H1 (cell line): Measurements from ENCODE around the gene LBP. TPM values are rescaled to one million over a fixed set of nuclear protein-coding genes. Genes with fewer than 3 reads are reported as not detected.

Experiments used
- CTCF ChIA-PET: fragments of 300-600 bp; sonication (Branson Sonifier 250); formaldehyde crosslinking; loops from one replicate; lab custom pipeline; 2021; ENCODE audit not compliant: partially characterized antibody; lab: Charles Lee
- POLR2A ChIA-PET: fragments of 300-600 bp; sonication (Branson Sonifier 250); formaldehyde crosslinking; loops from one replicate; lab custom pipeline; 2021; ENCODE audit warnings: inconsistent platforms; ENCODE audit not compliant: partially characterized antibody; lab: Charles Lee
- DNase-seq, 2 experiments: peaks; one replicate each; pipeline versions ENCODE4 v3.0.0 to v3.0.0-alpha.2; 2010 to 2022; ENCODE audit warnings: low spot score in 2 of 2, low read depth in 1 of 2, mixed read lengths in 1 of 2
- FAIRE-seq: peaks from 2 replicates; lab custom pipeline; 2011; peaks lifted over from hg19 to GRCh38; lab: Jason Lieb, UNC
- H2AFZ ChIP-seq: 2 replicates; pipeline ENCODE4 v1.8.1; 2012; ENCODE audit warnings: low read length, inconsistent platforms
- H2AK5ac ChIP-seq: 2 replicates; pipeline ENCODE4 v1.6.1; 2013; ENCODE audit warnings: low read depth, low read length
- H2BK120ac ChIP-seq: replicated peaks from 2 replicates; pipeline ENCODE3; 2013; ENCODE audit warnings: low read depth, low read length, inconsistent platforms
- H2BK12ac ChIP-seq: 2 replicates; pipeline ENCODE4 v1.6.1; 2013; ENCODE audit warnings: low read depth, low read length
- H2BK15ac ChIP-seq: 2 replicates; pipeline ENCODE4 v1.6.1; 2013; ENCODE audit warnings: low read length
- H2BK20ac ChIP-seq: 2 replicates; pipeline ENCODE4 v1.6.1; 2013; ENCODE audit warnings: low read length
- H2BK5ac ChIP-seq: 2 replicates; pipeline ENCODE4 v1.6.1; 2013; ENCODE audit warnings: low read depth, low read length
- H3K14ac ChIP-seq: 2 replicates; pipeline ENCODE4 v1.6.1; 2013; ENCODE audit warnings: inconsistent platforms; ENCODE audit not compliant: insufficient read length
- H3K18ac ChIP-seq: 2 replicates; pipeline ENCODE4 v1.6.1; 2013; ENCODE audit warnings: low read length; ENCODE audit errors: extremely low read depth
- H3K23ac ChIP-seq: 2 replicates; pipeline ENCODE4 v1.6.1; 2013; ENCODE audit warnings: inconsistent platforms; ENCODE audit not compliant: insufficient read length
- H3K23me2 ChIP-seq: 2 replicates; pipeline ENCODE4 v1.6.1; 2013; ENCODE audit warnings: low read depth, low read length
- H3K27ac ChIP-seq: 2 replicates; pipeline ENCODE4 v1.6.1; 2011; ENCODE audit warnings: low read depth, low read length, inconsistent platforms
- H3K27me3 ChIP-seq, 4 experiments: replicated peaks in 1 of 4; 1 replicate in 1 of 4; 2 replicates in 3 of 4; pipeline versions ENCODE4 v1.6.1 to v1.8.1; 2011 to 2013; ENCODE audit warnings: low read length in 3 of 4, mild to moderate bottlenecking in 3 of 4, inconsistent platforms in 2 of 4, mixed read lengths in 2 of 4, moderate library complexity in 1 of 4; ENCODE audit not compliant: control insufficient read depth in 3 of 4, insufficient read depth in 3 of 4; ENCODE audit errors: extremely low read depth in 1 of 4
- H3K36me3 ChIP-seq, 4 experiments: 2 replicates each; pipeline versions ENCODE4 v1.6.1 to v1.8.1; 2011 to 2013; ENCODE audit warnings: mild to moderate bottlenecking in 4 of 4, low read length in 3 of 4, moderate library complexity in 2 of 4, control low read depth in 1 of 4, inconsistent platforms in 1 of 4; ENCODE audit not compliant: insufficient read depth in 4 of 4, control insufficient read depth in 2 of 4
- H3K4ac ChIP-seq: replicated peaks from 2 replicates; pipeline ENCODE3; 2013; ENCODE audit warnings: low read length, low read depth, mixed read lengths, inconsistent platforms; ENCODE audit not compliant: insufficient read length
- H3K4me1 ChIP-seq, 4 experiments: replicated peaks in 1 of 4; 1 replicate in 1 of 4; 2 replicates in 3 of 4; pipeline versions ENCODE4 v1.6.1 to v1.8.1; 2011 to 2013; ENCODE audit warnings: low read length in 3 of 4, inconsistent platforms in 2 of 4, mixed read lengths in 1 of 4; ENCODE audit not compliant: insufficient read depth in 4 of 4, control insufficient read depth in 3 of 4
- H3K4me2 ChIP-seq, 2 experiments: 2 replicates each; pipeline versions ENCODE4 v1.6.1 to v1.8.1; 2011 to 2013; ENCODE audit warnings: low read depth in 2 of 2, low read length in 2 of 2, control low read depth in 1 of 2, inconsistent platforms in 1 of 2, mild to moderate bottlenecking in 1 of 2; ENCODE audit not compliant: insufficient read depth in 1 of 2
- H3K4me3 ChIP-seq, 4 experiments: fragments of 200-600, 300-600 bp in 1 of 4; sonication (generic), shearing (Covaris generic), sonication (Bioruptor Twin) in 1 of 4; 2 replicates each; pipeline versions ENCODE4 v1.5.1 to v1.8.1; 2011 to 2016; ENCODE audit warnings: low read length in 4 of 4, low read depth in 3 of 4, control low read depth in 2 of 4, inconsistent platforms in 2 of 4, mild to moderate bottlenecking in 2 of 4, mixed read lengths in 1 of 4, moderate library complexity in 1 of 4; ENCODE audit not compliant: insufficient read depth in 2 of 4; ENCODE audit errors: extremely low read depth in 1 of 4
- H3K56ac ChIP-seq: replicated peaks from 2 replicates; pipeline ENCODE3; 2013; ENCODE audit warnings: low read depth, mild to moderate bottlenecking, mixed read lengths, low read length, inconsistent platforms; ENCODE audit not compliant: insufficient read length
- H3K79me1 ChIP-seq: 2 replicates; pipeline ENCODE4 v1.6.1; 2013; ENCODE audit warnings: low read depth, low read length, control low read depth
- H3K79me2 ChIP-seq, 2 experiments: 2 replicates each; pipeline versions ENCODE4 v1.6.1 to v1.8.1; 2012 to 2013; ENCODE audit warnings: low read length in 2 of 2, mild to moderate bottlenecking in 2 of 2, inconsistent platforms in 1 of 2; ENCODE audit not compliant: insufficient read depth in 2 of 2, control insufficient read depth in 1 of 2
- H3K9ac ChIP-seq, 4 experiments: replicated peaks in 1 of 4; 1 replicate in 1 of 4; 2 replicates in 3 of 4; pipeline versions ENCODE4 v1.6.1 to v1.8.1; 2011 to 2013; ENCODE audit warnings: low read depth in 3 of 4, low read length in 3 of 4, control low read depth in 2 of 4, mild to moderate bottlenecking in 2 of 4, moderate library complexity in 2 of 4, inconsistent platforms in 1 of 4; ENCODE audit errors: extremely low read depth in 1 of 4
- H3K9me3 ChIP-seq, 2 experiments: 2 replicates each; pipeline versions ENCODE4 v1.6.1 to v1.8.1; 2012 to 2013; ENCODE audit warnings: mild to moderate bottlenecking in 2 of 2, moderate library complexity in 2 of 2, control low read depth in 1 of 2, inconsistent platforms in 1 of 2, low read depth in 1 of 2, low read length in 1 of 2, mixed read lengths in 1 of 2; ENCODE audit not compliant: insufficient read depth in 2 of 2
- H4K20me1 ChIP-seq, 2 experiments: replicated peaks in 1 of 2; 2 replicates each; pipeline versions ENCODE3 to v1.8.1; 2011 to 2013; ENCODE audit warnings: inconsistent platforms in 2 of 2, low read length in 2 of 2, mild to moderate bottlenecking in 1 of 2; ENCODE audit not compliant: insufficient read depth in 2 of 2, control insufficient read depth in 1 of 2
- H4K5ac ChIP-seq: 2 replicates; pipeline ENCODE4 v1.6.1; 2013; ENCODE audit warnings: low read length, low read depth, mixed read lengths, inconsistent platforms; ENCODE audit not compliant: insufficient read length
- H4K8ac ChIP-seq: 2 replicates; pipeline ENCODE4 v1.8.0; 2013; ENCODE audit warnings: mild to moderate bottlenecking, moderate library complexity, low read length, inconsistent platforms; ENCODE audit not compliant: insufficient read depth; ENCODE audit errors: extremely low read depth
- H4K91ac ChIP-seq: replicated peaks from 2 replicates; pipeline ENCODE3; 2013; ENCODE audit warnings: low read length, mixed read lengths, inconsistent platforms; ENCODE audit not compliant: insufficient read length
- CREB1 ChIP-seq: IDR thresholded peaks from 2 replicates; pipeline ENCODE4 v1.6.1; 2012; ENCODE audit warnings: inconsistent platforms
- E2F6 ChIP-seq: IDR thresholded peaks from 2 replicates; pipeline ENCODE4 v1.6.1; 2012; ENCODE audit warnings: inconsistent platforms
- NANOG ChIP-seq: IDR thresholded peaks from 2 replicates; pipeline ENCODE4 v1.6.1; 2011; ENCODE audit warnings: low read length, low read depth, mild to moderate bottlenecking, inconsistent platforms; ENCODE audit not compliant: insufficient read depth, poor library complexity, severe bottlenecking
- RAD21 ChIP-seq, 2 experiments: IDR thresholded peaks in 1 of 2; conservative IDR thresholded peaks in 1 of 2; 2 replicates each; pipeline ENCODE4 v1.6.1; 2011; ENCODE audit warnings: low read depth in 2 of 2, low read length in 2 of 2, improper control_type of control experiment in 1 of 2, inconsistent platforms in 1 of 2, mild to moderate bottlenecking in 1 of 2, moderate library complexity in 1 of 2
- WGBS, 2 experiments: shearing (Covaris generic) in 1 of 2; methylation state at CpG; one replicate each; pipeline versions ENCODE4 v1.1.6 to v1.1.7; 2013 to 2015; ENCODE audit warnings: low lambda C conversion rate in 2 of 2, mixed read lengths in 2 of 2, inconsistent platforms in 1 of 2, low coverage in 1 of 2, missing lambda C conversion rate in 1 of 2; ENCODE audit not compliant: insufficient replicate concordance in 2 of 2, insufficient coverage in 1 of 2, insufficient read length in 1 of 2; ENCODE audit errors: extremely low coverage in 1 of 2, missing lambda C conversion rate in 1 of 2; 5-methylcytosine and 5-hydroxymethylcytosine counted together
- polyA plus RNA-seq, 7 experiments: library from polyadenylated mRNA; depleted of rRNA in 3 of 7; stranded (reverse) in 5 of 7; unstranded in 2 of 7; fragments of >200 nt in 5 of 7; fragments of 200-250 nt in 2 of 7; gene quantifications; 1 replicate in 5 of 7; 2 replicates in 1 of 7; 4 replicates in 1 of 7; pipeline versions ENCODE4 v1.2.1 to v1.2.3, GENCODE V29; 2011 to 2013; ENCODE audit warnings: missing spikeins in 2 of 7, mixed read lengths in 2 of 7
- total RNA-seq: library from RNA; stranded (reverse); fragmentation: NEBNext Ultra II Directional; extraction: Animal tissue kit (Norgen Biotek cat#: 25700); gene quantifications from 2 replicates; pipeline ENCODE4 v1.2.1, GENCODE V29; 2021
- TF ChIP-seq, protein P1 (sequence below): IDR thresholded peaks from 2 replicates; pipeline ENCODE4 v1.6.1; 2012; ENCODE audit warnings: inconsistent platforms
- TF ChIP-seq, protein P2 (sequence below), 3 experiments: IDR thresholded peaks; 1 replicate in 2 of 3; 2 replicates in 1 of 3; pipeline versions ENCODE4 v1.5.1 to v1.6.1; 2011; ENCODE audit warnings: low read length in 3 of 3, mild to moderate bottlenecking in 3 of 3, inconsistent platforms in 2 of 3, low read depth in 1 of 3, moderate library complexity in 1 of 3; ENCODE audit not compliant: insufficient read depth in 1 of 3; ENCODE audit errors: control extremely low read depth in 1 of 3

LBP gene
- total and polyA plus RNA-seq, 2 of the 8 experiments (the other 6 are each of a cell fraction or from before 2014, with no cell fraction given) = 0.60 to 0.63 TPM

GRCh38 chr20:38304845-38305447, 41.3 kb upstream of the LBP start:
- no peaks in the 10 kb centered on the region for H4K20me1 ChIP-seq
- no peak overlapping the region for H2BK120ac ChIP-seq
- H2AFZ ChIP-seq = no peak overlapping the region
- H3K9me3 ChIP-seq = no peaks in the 10 kb centered on the region; a peak in 1 of 4 replicates
- H2BK5ac ChIP-seq = no peak overlapping the region
- DNase-seq (peak; percentile 10 to 90), FAIRE-seq (peak; percentile 81)
- H3K14ac ChIP-seq = no peak overlapping the region
- CTCF ChIA-PET = interaction anchor here (0.6 to 5.7 kb wide), 42 partner anchors 8 to 274 kb away, joined by 3 to 47 read pairs (median 4); no protein-coding TSS in a partner anchor
- H3K23ac ChIP-seq = no peak overlapping the region
- H2AK5ac ChIP-seq = no peak overlapping the region
- POLR2A ChIA-PET = interaction anchor here (2.0 kb wide), 1 partner anchor 9 kb away, joined by 6 read pairs; no protein-coding TSS in a partner anchor
- H4K5ac ChIP-seq = no peak overlapping the region
- peak overlapping the region; percentile 3; the same call in 1 of the 2 replicates for H4K8ac ChIP-seq
- H3K27me3 ChIP-seq = no peaks in the 10 kb centered on the region; a peak in 1 of 7 replicates
- TF ChIP-seq CREB1 (0 out of 2 replicates have a peak, but pooled peaks have one; percentile 18), E2F6 (no peak), NANOG (no peak), RAD21 (IDR thresholded peaks at IDR 0.05 in 1 of 2, conservative IDR thresholded peaks at IDR 0.05 in 1 of 2; ENCODE audit: low read depth in 2 of 2, low read length in 2 of 2) (peak; percentile 61 to 71)
- TF ChIP-seq, protein P1, sequence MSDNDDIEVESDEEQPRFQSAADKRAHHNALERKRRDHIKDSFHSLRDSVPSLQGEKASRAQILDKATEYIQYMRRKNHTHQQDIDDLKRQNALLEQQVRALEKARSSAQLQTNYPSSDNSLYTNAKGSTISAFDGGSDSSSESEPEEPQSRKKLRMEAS = peak; percentile 18; the same call in 1 of the 2 replicates
- TF ChIP-seq, protein P2, sequence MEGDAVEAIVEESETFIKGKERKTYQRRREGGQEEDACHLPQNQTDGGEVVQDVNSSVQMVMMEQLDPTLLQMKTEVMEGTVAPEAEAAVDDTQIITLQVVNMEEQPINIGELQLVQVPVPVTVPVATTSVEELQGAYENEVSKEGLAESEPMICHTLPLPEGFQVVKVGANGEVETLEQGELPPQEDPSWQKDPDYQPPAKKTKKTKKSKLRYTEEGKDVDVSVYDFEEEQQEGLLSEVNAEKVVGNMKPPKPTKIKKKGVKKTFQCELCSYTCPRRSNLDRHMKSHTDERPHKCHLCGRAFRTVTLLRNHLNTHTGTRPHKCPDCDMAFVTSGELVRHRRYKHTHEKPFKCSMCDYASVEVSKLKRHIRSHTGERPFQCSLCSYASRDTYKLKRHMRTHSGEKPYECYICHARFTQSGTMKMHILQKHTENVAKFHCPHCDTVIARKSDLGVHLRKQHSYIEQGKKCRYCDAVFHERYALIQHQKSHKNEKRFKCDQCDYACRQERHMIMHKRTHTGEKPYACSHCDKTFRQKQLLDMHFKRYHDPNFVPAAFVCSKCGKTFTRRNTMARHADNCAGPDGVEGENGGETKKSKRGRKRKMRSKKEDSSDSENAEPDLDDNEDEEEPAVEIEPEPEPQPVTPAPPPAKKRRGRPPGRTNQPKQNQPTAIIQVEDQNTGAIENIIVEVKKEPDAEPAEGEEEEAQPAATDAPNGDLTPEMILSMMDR (IDR thresholded peaks at IDR 0.05; ENCODE audit: control extremely low read depth in 1 of 3, insufficient read depth in 1 of 3, low read depth in 1 of 3, low read length in 3 of 3) = peak; percentile 78 to 86 (median 82)
- H3K4ac ChIP-seq = no peak overlapping the region
- H3K23me2 ChIP-seq = no peaks in the 10 kb centered on the region
- 0 out of 2 replicates have a peak overlapping the region, but pooled peaks have one; percentile 42 for H2BK12ac ChIP-seq
- H3K79me2 ChIP-seq = no peaks in the 10 kb centered on the region
- no peak overlapping the region for H3K4me2 ChIP-seq
- H3K9ac ChIP-seq = no peak overlapping the region
- H2BK15ac ChIP-seq = 0 out of 2 replicates have a peak overlapping the region, but pooled peaks have one; percentile 16
- no peaks in the 10 kb centered on the region for H3K79me1 ChIP-seq
- no peak overlapping the region for H3K4me3 ChIP-seq
- H3K4me1 ChIP-seq = peaks cover 0 to 4% (median 2%) of the 10 kb centered on the region in 4 experiments; a peak in 3 of 7 replicates
- no peak overlapping the region for H3K56ac ChIP-seq
- H3K27ac ChIP-seq = no peak overlapping the region
- no peak overlapping the region for H3K18ac ChIP-seq
- no peaks in the 10 kb centered on the region for H3K36me3 ChIP-seq
- no peak overlapping the region for H4K91ac ChIP-seq
- 60% methylated on average over 8 of the region's 8 CpGs; no CpG with 5 or more reads in 1 of the 2 experiments for WGBS, 2 experiments
- no peak overlapping the region for H2BK20ac ChIP-seq
